GM12873 (cell line): ENCODE data around the gene CCDC122.

Source experiments
- CTCF ChIP-seq: IDR thresholded peaks from 2 replicates; pipeline ENCODE4 v1.5.1; 2012; ENCODE audit warnings: low read depth, mild to moderate bottlenecking, moderate library complexity, low read length, control low read depth; ENCODE audit not compliant: insufficient read depth; ENCODE audit errors: missing control alignments

Gene CCDC122

DNA sequence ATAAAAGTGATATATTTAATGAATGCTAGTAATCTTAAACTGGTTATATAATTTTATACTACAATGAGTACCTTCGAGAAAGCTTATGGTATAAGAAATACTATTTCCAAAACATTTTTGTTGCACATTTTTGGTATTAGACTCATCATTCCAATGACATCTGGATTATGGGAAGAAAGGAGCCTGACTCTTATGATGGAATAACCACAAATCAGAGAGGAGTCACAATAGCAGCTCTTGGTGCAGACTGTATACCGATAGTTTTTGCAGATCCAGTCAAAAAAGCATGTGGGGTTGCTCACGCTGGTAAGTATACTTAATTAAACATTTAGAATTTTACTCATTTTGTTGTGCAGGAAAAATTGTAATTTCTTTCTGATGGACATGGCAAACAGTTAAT, 4.1 kb upstream of the CCDC122 start:
- no peak for TF ChIP-seq CTCF

DNA sequence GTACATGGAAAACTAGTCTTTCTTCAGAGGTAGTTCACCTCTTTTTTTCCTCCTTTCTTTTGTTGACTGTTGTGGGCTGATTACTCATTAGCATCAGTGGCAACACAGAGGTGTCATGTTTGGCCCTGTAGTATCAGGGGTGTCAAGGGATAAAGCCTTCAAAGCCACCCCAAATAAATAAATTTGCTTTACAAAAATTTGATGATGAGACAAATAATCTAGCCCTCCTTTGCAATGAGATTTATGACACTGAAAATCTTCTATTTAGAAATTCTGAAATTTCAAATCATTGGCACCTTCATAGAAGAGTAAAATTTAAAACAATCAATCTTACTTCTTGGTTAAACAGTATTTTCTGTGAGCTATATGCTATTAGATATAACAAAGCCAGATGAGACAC, 2.0 kb upstream of the CCDC122 start:
- TF ChIP-seq CTCF = no peak

DNA sequence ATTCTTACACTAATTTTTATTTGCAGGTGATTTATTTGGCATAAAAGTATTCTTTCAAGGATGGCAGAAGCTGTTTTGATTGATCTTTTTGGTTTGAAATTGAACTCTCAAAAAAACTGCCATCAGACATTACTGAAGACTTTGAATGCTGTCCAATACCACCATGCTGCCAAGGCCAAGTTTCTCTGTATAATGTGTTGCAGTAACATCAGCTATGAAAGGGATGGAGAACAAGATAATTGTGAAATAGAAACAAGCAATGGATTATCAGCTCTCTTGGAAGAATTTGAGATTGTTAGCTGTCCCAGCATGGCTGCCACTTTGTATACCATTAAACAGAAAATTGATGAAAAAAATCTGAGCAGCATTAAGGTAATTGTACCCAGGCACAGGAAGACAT, 1.4 kb upstream of the CCDC122 start:
- no peak for TF ChIP-seq CTCF

GRCh38 chr13:43880214-43880855, 795 bp upstream of the CCDC122 start:
- TF ChIP-seq CTCF = no peak

- no peak for TF ChIP-seq CTCF
These were observed 228 bp upstream of the CCDC122 start, which contains the start of gene LACC1 for GRCh38 chr13:43879755-43880181. LACC1 (plus strand) TSS chr13:43879904; CDS start chr13:43880986, 1,082 bp downstream.

DNA sequence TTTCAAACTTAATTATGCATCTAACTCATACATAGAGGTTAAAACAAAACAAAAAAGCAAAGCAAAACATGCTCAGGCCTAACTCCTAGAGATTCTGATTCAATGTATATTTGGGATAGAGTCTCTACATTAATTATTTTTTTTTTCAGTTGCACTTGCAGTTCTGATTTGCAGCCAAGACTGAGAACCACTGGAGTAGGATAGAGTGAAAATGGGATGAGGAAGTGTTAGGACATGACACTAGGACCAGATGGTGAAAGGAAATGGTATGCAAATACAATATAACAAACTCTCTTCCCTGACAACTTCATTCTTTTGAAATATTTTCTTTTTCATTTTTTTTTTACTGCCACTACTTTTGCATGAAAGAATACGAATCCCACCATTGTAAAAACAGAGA, 1.8 kb downstream of the CCDC122 start:
- no peak for TF ChIP-seq CTCF

DNA sequence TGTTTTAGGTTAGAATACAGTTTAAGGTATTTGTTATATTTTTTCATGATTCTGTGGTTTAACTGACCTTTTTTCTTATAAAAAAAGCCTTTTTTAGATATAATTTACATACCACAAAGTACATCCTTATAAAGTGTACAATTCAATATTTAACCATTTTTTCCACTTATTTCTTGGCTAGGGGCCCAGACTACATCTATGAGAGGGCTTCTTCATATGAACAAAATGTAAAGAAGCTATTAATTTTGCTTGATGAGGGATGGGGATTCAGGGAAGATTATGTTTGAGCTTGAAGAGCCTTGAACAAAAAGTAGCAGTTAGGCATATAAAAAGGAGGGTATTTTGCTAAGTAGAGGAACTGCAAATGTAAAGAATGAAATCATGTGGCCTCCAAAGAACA, 2.2 kb downstream of the CCDC122 start:
- TF ChIP-seq CTCF = no peak
